Measurements from ENCODE around the gene TROAP.
A peak's percentile ranks its signal among the peaks of the same experiment; 100 is the strongest.

The TROAP gene

DNA sequence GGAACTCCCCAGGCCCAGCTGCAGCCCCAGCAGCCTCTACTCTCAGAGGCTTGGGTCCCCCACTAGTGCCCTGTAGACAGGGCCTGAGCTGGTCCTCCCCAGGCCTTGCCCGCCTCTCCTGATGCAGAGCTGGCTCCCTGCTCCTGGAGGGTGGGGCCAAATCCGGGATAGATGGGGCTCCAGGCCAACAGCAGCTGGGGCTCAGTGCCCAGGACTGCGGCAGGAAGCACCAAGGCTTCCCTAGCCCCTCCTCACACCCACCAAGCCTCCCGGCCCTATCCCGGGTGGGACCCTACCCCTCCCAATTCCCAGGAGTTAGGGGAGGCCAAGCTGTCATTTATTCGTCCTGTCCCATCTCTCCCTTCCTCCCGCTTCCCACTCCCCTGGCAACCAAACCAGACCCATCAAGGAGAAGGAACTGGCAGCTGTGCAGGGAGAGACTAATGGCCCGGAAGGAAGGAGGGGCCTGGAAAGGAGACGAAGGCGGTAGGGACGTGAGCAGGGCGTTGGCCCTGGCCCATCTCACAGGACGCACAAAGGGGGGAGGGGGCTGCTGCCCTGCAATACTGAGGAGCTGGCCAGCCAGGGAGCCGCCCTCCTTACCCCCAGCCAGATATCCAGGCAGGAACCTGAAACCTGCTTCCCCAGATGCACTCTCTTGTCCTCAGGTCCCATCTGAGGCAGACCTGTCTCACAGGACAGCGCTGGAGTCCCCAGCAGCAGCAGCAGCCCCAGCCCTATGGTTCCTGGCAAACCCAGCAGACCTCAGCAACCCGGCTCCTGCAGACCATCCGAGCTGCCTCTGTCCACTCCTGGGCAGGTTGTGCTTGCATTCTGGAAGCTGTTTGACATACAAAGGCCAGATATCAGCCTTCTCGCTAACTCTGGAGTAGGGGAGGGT lies 29.7 kb upstream of the TROAP start:
- Histone ChIP-seq H3K9me3 (ENCODE audit: severe bottlenecking) (no peaks in the 10 kb centered on the region), H3K36me3 (no peaks in the 10 kb centered on the region), H3K4me3 (ENCODE audit: low read depth, low read length) (no peak overlapping the region), H3K27ac (no peak overlapping the region), H3K27me3 (ENCODE audit: insufficient read depth, low read depth, severe bottlenecking) (no peaks in the 10 kb centered on the region)
- no peak for TF ChIP-seq CTCF (IDR thresholded peaks at IDR 0.05; ENCODE audit: low read depth, low read length)
- no peak for DNase-seq

- H3K9me3 ChIP-seq (ENCODE audit: severe bottlenecking) = no peaks in the 10 kb centered on the region
- DNase-seq = no peak
- H3K27ac ChIP-seq = no peak overlapping the region
- H3K27me3 ChIP-seq (ENCODE audit: insufficient read depth, low read depth, severe bottlenecking) = no peaks in the 10 kb centered on the region
- H3K36me3 ChIP-seq = no peaks in the 10 kb centered on the region
- H3K4me3 ChIP-seq (ENCODE audit: low read depth, low read length) = no peak overlapping the region
- no peak for TF ChIP-seq CTCF (IDR thresholded peaks at IDR 0.05; ENCODE audit: low read depth, low read length)
Measured at GRCh38 chr12:49294086-49294803, 28.8 kb upstream of the TROAP start.

DNA sequence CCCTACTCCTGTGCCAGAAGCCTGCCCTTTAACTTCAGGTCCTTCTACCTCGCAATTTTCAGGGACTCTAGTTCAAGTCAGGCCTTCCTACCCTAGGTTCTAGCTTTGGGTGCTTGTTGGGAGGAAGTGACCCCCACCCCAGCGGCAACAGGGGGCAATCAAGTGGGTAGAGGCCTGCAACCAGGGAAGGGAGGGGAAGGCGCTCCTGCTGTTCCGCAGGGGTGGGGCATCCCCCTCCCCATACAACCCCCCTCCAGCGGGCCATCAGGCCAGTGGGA lies 28.3 kb upstream of the TROAP start:
- no peak for TF ChIP-seq CTCF (IDR thresholded peaks at IDR 0.05; ENCODE audit: low read depth, low read length)
- no peaks in the 10 kb centered on the region for H3K36me3 ChIP-seq
- H3K27me3 ChIP-seq (ENCODE audit: insufficient read depth, low read depth, severe bottlenecking) = no peaks in the 10 kb centered on the region
- H3K27ac ChIP-seq = no peak overlapping the region
- no peak for DNase-seq
- H3K4me3 ChIP-seq (ENCODE audit: low read depth, low read length) = no peak overlapping the region
- no peaks in the 10 kb centered on the region for H3K9me3 ChIP-seq (ENCODE audit: severe bottlenecking)

DNA sequence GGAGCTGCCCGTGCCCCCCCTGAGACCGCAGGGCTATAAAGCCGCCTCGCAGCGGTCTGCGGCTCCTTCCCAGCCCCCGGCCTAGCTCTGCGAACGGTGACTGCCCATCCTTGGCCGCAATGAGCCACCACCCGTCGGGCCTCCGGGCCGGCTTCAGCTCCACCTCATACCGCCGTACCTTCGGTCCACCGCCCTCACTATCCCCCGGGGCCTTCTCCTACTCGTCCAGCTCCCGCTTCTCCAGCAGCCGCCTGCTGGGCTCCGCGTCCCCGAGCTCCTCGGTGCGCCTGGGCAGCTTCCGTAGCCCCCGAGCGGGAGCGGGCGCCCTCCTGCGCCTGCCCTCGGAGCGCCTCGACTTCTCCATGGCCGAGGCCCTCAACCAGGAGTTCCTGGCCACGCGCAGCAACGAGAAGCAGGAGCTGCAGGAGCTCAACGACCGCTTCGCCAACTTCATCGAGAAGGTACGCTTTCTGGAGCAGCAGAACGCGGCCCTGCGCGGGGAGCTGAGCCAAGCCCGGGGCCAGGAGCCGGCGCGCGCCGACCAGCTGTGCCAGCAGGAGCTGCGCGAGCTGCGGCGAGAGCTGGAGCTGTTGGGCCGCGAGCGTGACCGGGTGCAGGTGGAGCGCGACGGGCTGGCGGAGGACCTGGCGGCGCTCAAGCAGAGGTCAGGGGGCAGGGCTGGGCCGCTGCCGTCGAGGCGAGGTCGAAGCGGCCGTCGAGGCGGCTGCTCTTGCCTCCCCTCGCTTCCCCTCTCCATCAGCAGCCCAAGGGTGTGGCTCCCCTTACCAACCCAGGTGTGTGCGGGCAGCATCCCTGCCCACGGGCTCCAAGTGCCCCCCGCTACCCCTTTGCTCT lies 27.7 kb upstream of the TROAP start, which contains the start of gene PRPH:
Gene PRPH (plus strand): TSS at position 66 of the 855 bp plus-strand sequence. CDS start 54 bp downstream, at position 120.
- no peak for TF ChIP-seq CTCF (IDR thresholded peaks at IDR 0.05; ENCODE audit: low read depth, low read length)
- DNase-seq = no peak
- no peaks in the 10 kb centered on the region for H3K27me3 ChIP-seq (ENCODE audit: insufficient read depth, low read depth, severe bottlenecking)
- no peaks in the 10 kb centered on the region for H3K9me3 ChIP-seq (ENCODE audit: severe bottlenecking)
- H3K27ac ChIP-seq = no peak within 1 kb of the TSS
- no peak within 1 kb of the TSS for H3K4me3 ChIP-seq (ENCODE audit: low read depth, low read length)
- H3K36me3 ChIP-seq = no peaks in the 10 kb centered on the region

GRCh38 chr12:49296034-49296835 lies 26.8 kb upstream of the TROAP start:
- Histone ChIP-seq H3K4me3 (ENCODE audit: low read depth, low read length) (peak overlapping the region; percentile 60), H3K27ac (no peak overlapping the region), H3K9me3 (ENCODE audit: severe bottlenecking) (no peaks in the 10 kb centered on the region), H3K27me3 (ENCODE audit: insufficient read depth, low read depth, severe bottlenecking) (no peaks in the 10 kb centered on the region), H3K36me3 (no peaks in the 10 kb centered on the region)
- peak; percentile 67 for DNase-seq
- TF ChIP-seq CTCF (IDR thresholded peaks at IDR 0.05; ENCODE audit: low read depth, low read length) = peak; percentile 90

All from WERI-Rb-1 (cell line).